Activated T-cell treated with anti-CD3 and anti-CD28 coated beads, Interleukin-2, amount 50 U/mL, for 4 hours (primary cell): ENCODE results near the gene SPATS2L. TPM values are rescaled to one million over a fixed set of nuclear protein-coding genes. Genes with fewer than 3 reads are reported as not detected.
"Not testable (repeated sequence)": the region's sequence is repeated elsewhere in the genome, so short reads cannot be mapped to it uniquely, and the experiment has no call there.

ENCODE experiments used
- ATAC-seq, 2 donors: fragments of 200-7000 bp; cut with Tn5 transposase; one replicate each; pipeline ENCODE4 v1.10.0; 2021
- DNase-seq: peaks from one replicate; pipeline ENCODE4 v3.0.0-alpha.2; 2020
- H3K27me3 Mint-ChIP-seq: one replicate; pipeline ENCODE4 v1.8.0; 2021; ENCODE audit warnings: low read depth, mixed read lengths
- H3K36me3 Mint-ChIP-seq: one replicate; pipeline ENCODE4 v1.8.0; 2022; ENCODE audit warnings: mixed read lengths; ENCODE audit not compliant: insufficient read depth
- H3K4me1 Mint-ChIP-seq: one replicate; pipeline ENCODE4 v1.8.0; 2021; ENCODE audit warnings: low read depth, mixed read lengths
- H3K4me3 Mint-ChIP-seq: one replicate; pipeline ENCODE4 v1.8.0; 2021; ENCODE audit warnings: mild to moderate bottlenecking, moderate library complexity, mixed read lengths
- H3K9me3 Mint-ChIP-seq: one replicate; pipeline ENCODE4 v1.8.0; 2021; ENCODE audit warnings: mixed read lengths
- total RNA-seq, 3 donors: library from RNA; stranded (reverse); gene quantifications; one replicate each; pipeline ENCODE4 v1.2.1, GENCODE V29; 2021

The SPATS2L gene
- total RNA-seq, 3 donors from 2014 or later = 6.6 to 9.5 (median 8.8) TPM

- Mint-ChIP-seq H3K4me3 (no peak overlapping the region), H3K27me3 (no peaks in the 10 kb centered on the region), H3K36me3 (no peaks in the 10 kb centered on the region), H3K9me3 (no peaks in the 10 kb centered on the region), H3K4me1 (no peaks in the 10 kb centered on the region)
- ATAC-seq (no peak), DNase-seq (no peak)
These were observed 36.2 kb downstream of the SPATS2L start for GRCh38 chr2:200342654-200343053.

- H3K4me1 Mint-ChIP-seq, DNase-seq, ATAC-seq, H3K9me3 Mint-ChIP-seq, H3K27me3 Mint-ChIP-seq, H3K4me3 Mint-ChIP-seq, H3K36me3 Mint-ChIP-seq: not testable (repeated sequence)
These were observed 37.7 kb downstream of the SPATS2L start for GRCh38 chr2:200344202-200344601.

- DNase-seq (no peak), ATAC-seq (no peak)
- no peaks in the 10 kb centered on the region for H3K27me3 Mint-ChIP-seq
- H3K9me3 Mint-ChIP-seq = no peaks in the 10 kb centered on the region
- H3K4me3 Mint-ChIP-seq = no peak overlapping the region
- H3K4me1 Mint-ChIP-seq = no peaks in the 10 kb centered on the region
- no peaks in the 10 kb centered on the region for H3K36me3 Mint-ChIP-seq
These were observed 39.5 kb downstream of the SPATS2L start for GRCh38 chr2:200345975-200346374.

GRCh38 chr2:200347301-200347700, 40.8 kb downstream of the SPATS2L start:
- no peak for DNase-seq
- no peak for ATAC-seq
- Mint-ChIP-seq H3K9me3 (no peaks in the 10 kb centered on the region), H3K36me3 (no peaks in the 10 kb centered on the region), H3K27me3 (no peaks in the 10 kb centered on the region), H3K4me1 (no peaks in the 10 kb centered on the region), H3K4me3 (no peak overlapping the region)

- ATAC-seq = no peak
- H3K4me3 Mint-ChIP-seq = no peak overlapping the region
- no peaks in the 10 kb centered on the region for H3K27me3 Mint-ChIP-seq
- H3K36me3 Mint-ChIP-seq = peaks cover 4% of the 10 kb centered on the region
- H3K9me3 Mint-ChIP-seq = no peaks in the 10 kb centered on the region
- no peaks in the 10 kb centered on the region for H3K4me1 Mint-ChIP-seq
- no peak for DNase-seq
These were observed 42.5 kb downstream of the SPATS2L start for GRCh38 chr2:200348897-200349563.

GRCh38 chr2:200349868-200350267, 43.4 kb downstream of the SPATS2L start:
- Mint-ChIP-seq H3K27me3 (no peaks in the 10 kb centered on the region), H3K36me3 (peaks cover 4% of the 10 kb centered on the region), H3K4me1 (no peaks in the 10 kb centered on the region), H3K9me3 (no peaks in the 10 kb centered on the region), H3K4me3 (no peak overlapping the region)
- ATAC-seq (no peak), DNase-seq (no peak)

GRCh38 chr2:200350850-200351285, 44.4 kb downstream of the SPATS2L start:
- H3K36me3 Mint-ChIP-seq = peaks cover 4% of the 10 kb centered on the region
- H3K4me1 Mint-ChIP-seq = no peaks in the 10 kb centered on the region
- ATAC-seq (no peak), DNase-seq (no peak)
- no peaks in the 10 kb centered on the region for H3K9me3 Mint-ChIP-seq
- H3K4me3 Mint-ChIP-seq = no peak overlapping the region
- H3K27me3 Mint-ChIP-seq = no peaks in the 10 kb centered on the region

- peaks cover 4% of the 10 kb centered on the region for H3K36me3 Mint-ChIP-seq
- no peak for ATAC-seq
- H3K4me1 Mint-ChIP-seq = no peaks in the 10 kb centered on the region
- no peaks in the 10 kb centered on the region for H3K9me3 Mint-ChIP-seq
- no peaks in the 10 kb centered on the region for H3K27me3 Mint-ChIP-seq
- H3K4me3 Mint-ChIP-seq = no peak overlapping the region
- DNase-seq = no peak
These were observed 45.3 kb downstream of the SPATS2L start for GRCh38 chr2:200351815-200352214.

- Mint-ChIP-seq H3K36me3 (peaks cover 4% of the 10 kb centered on the region), H3K4me1 (no peaks in the 10 kb centered on the region), H3K27me3 (no peaks in the 10 kb centered on the region), H3K9me3 (no peaks in the 10 kb centered on the region), H3K4me3 (no peak overlapping the region)
- ATAC-seq = no peak
- DNase-seq = no peak
These were observed 46.1 kb downstream of the SPATS2L start for GRCh38 chr2:200352636-200353035.

GRCh38 chr2:200353120-200353519, 46.6 kb downstream of the SPATS2L start:
- H3K36me3 Mint-ChIP-seq = peaks cover 4% of the 10 kb centered on the region
- ATAC-seq (no peak), DNase-seq (no peak)
- no peaks in the 10 kb centered on the region for H3K9me3 Mint-ChIP-seq
- no peak overlapping the region for H3K4me3 Mint-ChIP-seq
- no peaks in the 10 kb centered on the region for H3K4me1 Mint-ChIP-seq
- no peaks in the 10 kb centered on the region for H3K27me3 Mint-ChIP-seq

- DNase-seq (no peak), ATAC-seq (no peak)
- Mint-ChIP-seq H3K4me3 (no peak overlapping the region), H3K9me3 (no peaks in the 10 kb centered on the region), H3K36me3 (peaks cover 4% of the 10 kb centered on the region), H3K27me3 (no peaks in the 10 kb centered on the region), H3K4me1 (no peaks in the 10 kb centered on the region)
These were observed 47.4 kb downstream of the SPATS2L start for GRCh38 chr2:200353874-200354273.

- ATAC-seq (no peak), DNase-seq (no peak)
- Mint-ChIP-seq H3K4me1 (no peaks in the 10 kb centered on the region), H3K9me3 (no peaks in the 10 kb centered on the region), H3K27me3 (no peaks in the 10 kb centered on the region), H3K4me3 (no peak overlapping the region), H3K36me3 (peaks cover 4% of the 10 kb centered on the region)
These were observed 48.6 kb downstream of the SPATS2L start for GRCh38 chr2:200354833-200355751.

GRCh38 chr2:200356321-200356720, 49.8 kb downstream of the SPATS2L start:
- Mint-ChIP-seq H3K36me3 (peaks cover 4% of the 10 kb centered on the region), H3K4me3 (no peak overlapping the region)
- DNase-seq = no peak

GRCh38 chr2:200356857-200357384, 50.4 kb downstream of the SPATS2L start:
- no peak for DNase-seq
- Mint-ChIP-seq H3K36me3 (peaks cover 4% of the 10 kb centered on the region), H3K4me1 (no peaks in the 10 kb centered on the region), H3K9me3 (no peaks in the 10 kb centered on the region), H3K4me3 (no peak overlapping the region), H3K27me3 (no peaks in the 10 kb centered on the region)
- no peak for ATAC-seq

More at GRCh38 chr2:200356321-200356720, 49.8 kb downstream of the SPATS2L start:
- ATAC-seq = no peak
- H3K9me3 Mint-ChIP-seq = no peaks in the 10 kb centered on the region
- H3K27me3 Mint-ChIP-seq = no peaks in the 10 kb centered on the region
- no peaks in the 10 kb centered on the region for H3K4me1 Mint-ChIP-seq
